Duodenal mucosa (tissue), 2 donors: ENCODE measurements around the gene CDX1.
A peak's percentile ranks its signal among the peaks of the same experiment; 100 is the strongest.

ENCODE experiments used
- H3K27ac ChIP-seq: one replicate; pipeline ENCODE4 v1.7.0; 2013; ENCODE audit warnings: low read depth, low read length
- H3K27me3 ChIP-seq, 2 donors: one replicate each; pipeline ENCODE4 v1.7.0; 2013; ENCODE audit warnings: low read length in 2 of 2, control low read depth in 1 of 2; ENCODE audit not compliant: insufficient read depth in 2 of 2, control insufficient read depth in 1 of 2
- H3K36me3 ChIP-seq, 2 donors: one replicate each; pipeline ENCODE4 v1.7.0; 2013; ENCODE audit warnings: low read length in 2 of 2, control low read depth in 1 of 2; ENCODE audit not compliant: insufficient read depth in 2 of 2, control insufficient read depth in 1 of 2
- H3K4me1 ChIP-seq, 2 donors: one replicate each; pipeline ENCODE4 v1.7.0; 2013; ENCODE audit warnings: low read length in 2 of 2, control low read depth in 1 of 2; ENCODE audit not compliant: insufficient read depth in 2 of 2, control insufficient read depth in 1 of 2
- H3K4me3 ChIP-seq, 2 donors: one replicate each; pipeline ENCODE4 v1.7.0; 2013; ENCODE audit warnings: low read length in 2 of 2, low read depth in 1 of 2
- H3K9ac ChIP-seq, 2 donors: one replicate each; pipeline ENCODE4 v1.7.0; 2013; ENCODE audit warnings: low read length in 2 of 2, low read depth in 1 of 2
- H3K9me3 ChIP-seq, 2 donors: one replicate each; pipeline ENCODE4 v1.7.0; 2013; ENCODE audit warnings: low read length in 2 of 2, control low read depth in 1 of 2; ENCODE audit not compliant: control insufficient read depth in 1 of 2

Gene CDX1

GRCh38 chr5:150122536-150123481 lies 43.8 kb upstream of the CDX1 start:
- no peaks in the 10 kb centered on the region for H3K9me3 ChIP-seq
- H3K27ac ChIP-seq = no peak overlapping the region
- no peak overlapping the region for H3K9ac ChIP-seq
- no peak overlapping the region for H3K4me3 ChIP-seq
- H3K36me3 ChIP-seq = peaks cover 0 to 10% of the 10 kb centered on the region in 2 donors
- no peaks in the 10 kb centered on the region for H3K27me3 ChIP-seq
- peaks cover 12 to 14% of the 10 kb centered on the region in 2 donors for H3K4me1 ChIP-seq

- H3K36me3 ChIP-seq = peaks cover 0 to 10% of the 10 kb centered on the region in 2 donors
- peaks cover 12 to 14% of the 10 kb centered on the region in 2 donors for H3K4me1 ChIP-seq
- no peak overlapping the region for H3K4me3 ChIP-seq
- no peak overlapping the region for H3K9ac ChIP-seq
- no peaks in the 10 kb centered on the region for H3K27me3 ChIP-seq
- H3K27ac ChIP-seq = no peak overlapping the region
- H3K9me3 ChIP-seq = no peaks in the 10 kb centered on the region
These were observed 43.0 kb upstream of the CDX1 start for GRCh38 chr5:150123542-150123941.

- Histone ChIP-seq H3K27ac (no peak overlapping the region), H3K9ac (no peak overlapping the region), H3K9me3 (no peaks in the 10 kb centered on the region), H3K36me3 (peaks cover 1 to 10% of the 10 kb centered on the region in 2 donors), H3K4me3 (no peak overlapping the region), H3K27me3 (no peaks in the 10 kb centered on the region), H3K4me1 (peaks cover 12 to 14% of the 10 kb centered on the region in 2 donors)
These were observed 42.4 kb upstream of the CDX1 start for GRCh38 chr5:150124111-150124557.

- H3K9ac ChIP-seq = no peak overlapping the region
- no peak overlapping the region for H3K27ac ChIP-seq
- H3K4me1 ChIP-seq = peaks cover 14 to 17% of the 10 kb centered on the region in 2 donors
- H3K9me3 ChIP-seq = no peaks in the 10 kb centered on the region
- peaks cover 6 to 8% of the 10 kb centered on the region in 2 donors for H3K36me3 ChIP-seq
- no peak overlapping the region for H3K4me3 ChIP-seq
- H3K27me3 ChIP-seq = no peaks in the 10 kb centered on the region
These were observed 42.0 kb upstream of the CDX1 start for GRCh38 chr5:150124596-150124995.

GRCh38 chr5:150125334-150125733 lies 41.2 kb upstream of the CDX1 start:
- Histone ChIP-seq H3K9ac (no peak overlapping the region), H3K4me3 (no peak overlapping the region), H3K9me3 (no peaks in the 10 kb centered on the region), H3K36me3 (peaks cover 6 to 7% of the 10 kb centered on the region in 2 donors), H3K27ac (no peak overlapping the region), H3K27me3 (no peaks in the 10 kb centered on the region), H3K4me1 (peaks cover 21 to 24% of the 10 kb centered on the region in 2 donors)

DNA sequence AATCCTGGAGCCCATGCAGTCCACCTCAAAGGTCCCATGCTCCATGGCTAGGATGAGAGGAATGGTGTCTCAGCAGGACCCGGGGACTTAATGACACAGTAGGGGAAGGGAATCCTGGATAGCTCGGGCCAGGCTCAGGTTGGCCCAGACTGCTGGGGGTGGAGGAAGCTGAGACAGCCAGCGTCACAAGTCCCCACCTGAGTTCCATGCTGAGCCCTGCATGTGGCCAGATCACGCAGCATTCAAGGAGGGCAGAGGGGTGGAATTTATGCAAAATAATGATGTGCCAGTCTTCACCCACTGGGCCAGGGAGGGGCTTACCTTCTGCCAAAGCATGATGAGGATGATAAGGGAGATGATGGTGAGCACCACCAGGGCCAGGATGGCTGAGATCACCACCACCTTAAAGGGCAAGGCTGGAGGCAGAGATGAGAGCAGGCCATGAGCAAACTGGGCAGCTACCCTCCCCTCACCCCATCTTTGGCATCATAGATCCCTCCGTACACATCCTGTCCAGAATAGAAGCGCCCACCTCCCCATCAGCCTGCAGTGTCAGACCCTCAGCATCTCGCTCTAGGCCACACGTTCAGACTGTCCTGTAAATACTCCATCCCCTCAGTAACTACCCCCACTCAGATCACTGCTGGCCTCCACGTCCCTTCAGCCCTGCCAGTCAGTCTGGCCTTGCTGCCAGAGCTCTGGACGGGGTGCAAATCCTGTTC lies 40.2 kb upstream of the CDX1 start:
- Histone ChIP-seq H3K27ac (no peak overlapping the region), H3K36me3 (peaks cover 6 to 7% of the 10 kb centered on the region in 2 donors)

DNA sequence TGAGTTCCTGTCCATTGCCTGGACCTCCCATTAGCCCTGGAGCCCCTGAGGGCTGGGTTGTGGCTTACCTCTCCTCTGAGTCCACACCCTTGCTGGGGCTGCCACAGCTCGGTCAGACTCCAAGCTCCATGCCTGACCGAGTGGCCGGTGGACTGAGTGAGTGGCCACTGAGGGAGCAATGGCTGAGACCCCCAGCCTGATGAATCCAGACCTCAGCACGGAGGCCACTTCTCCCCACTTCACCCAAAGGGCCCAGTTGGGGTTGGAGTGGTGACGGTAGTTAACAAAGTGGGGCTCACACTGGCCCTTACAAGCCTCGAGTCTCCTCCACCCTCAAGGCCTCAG lies 39.7 kb upstream of the CDX1 start:
- Histone ChIP-seq H3K36me3 (peaks cover 4 to 6% of the 10 kb centered on the region in 2 donors), H3K27ac (no peak overlapping the region), H3K4me1 (peaks cover 17 to 19% of the 10 kb centered on the region in 2 donors), H3K27me3 (no peaks in the 10 kb centered on the region), H3K9me3 (no peaks in the 10 kb centered on the region), H3K4me3 (no peak overlapping the region), H3K9ac (no peak overlapping the region)

More for the DNA sequence above, 40.2 kb upstream of the CDX1 start:
- H3K27me3 ChIP-seq = no peaks in the 10 kb centered on the region
- peaks cover 21 to 24% of the 10 kb centered on the region in 2 donors for H3K4me1 ChIP-seq
- H3K9me3 ChIP-seq = no peaks in the 10 kb centered on the region
- H3K4me3 ChIP-seq = no peak overlapping the region
- H3K9ac ChIP-seq = no peak overlapping the region

DNA sequence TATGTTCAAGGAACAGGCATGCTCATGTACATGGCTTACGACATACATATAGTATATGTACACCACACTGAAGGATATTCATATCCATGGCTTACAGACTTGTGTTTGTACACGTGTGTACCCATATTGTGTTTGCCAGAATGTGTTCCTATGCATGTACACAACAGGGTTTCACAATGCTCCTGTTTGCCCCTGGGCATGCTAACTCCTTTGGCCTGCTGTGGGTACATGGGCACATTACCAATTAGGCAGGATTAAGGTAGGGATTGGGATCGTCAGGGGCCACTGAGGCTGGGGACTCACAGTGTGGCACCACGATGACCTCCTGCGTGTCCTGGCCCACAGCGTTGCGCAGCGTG lies 37.1 kb upstream of the CDX1 start:
- no peaks in the 10 kb centered on the region for H3K27me3 ChIP-seq
- no peak overlapping the region for H3K9ac ChIP-seq
- H3K4me1 ChIP-seq = peaks cover 10 to 14% of the 10 kb centered on the region in 2 donors
- H3K36me3 ChIP-seq = peaks cover 4 to 6% of the 10 kb centered on the region in 2 donors
- H3K27ac ChIP-seq = no peak overlapping the region
- no peaks in the 10 kb centered on the region for H3K9me3 ChIP-seq
- H3K4me3 ChIP-seq = peak overlapping the region; percentile 40 to 66

DNA sequence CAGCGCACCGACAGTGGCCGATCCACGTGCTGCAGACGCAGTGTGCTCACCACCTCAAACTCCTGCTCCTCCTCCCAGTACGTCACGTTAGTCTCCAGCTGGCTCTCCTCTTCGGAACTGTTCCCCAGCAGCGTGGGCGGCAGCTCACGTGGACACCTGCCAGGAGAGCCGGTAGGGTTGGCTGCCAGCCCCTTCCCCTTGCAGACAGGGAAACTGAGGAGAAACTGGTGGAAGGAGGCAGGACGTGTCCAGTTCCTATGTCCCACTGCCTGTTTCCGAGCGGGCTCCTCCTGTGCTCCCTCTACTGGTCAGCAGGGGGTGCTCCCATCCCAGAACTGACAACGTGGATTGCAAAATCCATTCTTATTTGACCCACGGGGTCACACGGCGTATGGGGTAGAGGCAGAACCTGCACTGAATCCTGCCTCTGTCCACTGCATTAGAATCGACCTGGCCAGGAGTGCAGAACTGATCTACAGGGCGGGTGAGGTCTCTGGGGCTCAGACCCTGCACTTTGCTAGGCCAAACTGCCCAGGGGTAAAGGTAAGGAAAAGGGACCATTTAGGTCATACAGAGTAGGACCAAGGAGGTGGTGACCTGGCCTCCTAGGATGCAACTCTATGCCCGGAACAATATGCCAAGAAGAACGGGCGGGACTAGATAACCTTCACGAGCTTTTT lies 36.6 kb upstream of the CDX1 start:
- H3K9ac ChIP-seq = peak overlapping the region in 1 of 2 donors; percentile 3
- peak overlapping the region; percentile 40 to 66 for H3K4me3 ChIP-seq
- H3K27ac ChIP-seq = no peak overlapping the region
- no peaks in the 10 kb centered on the region for H3K9me3 ChIP-seq
- H3K4me1 ChIP-seq = peaks cover 10 to 14% of the 10 kb centered on the region in 2 donors
- H3K27me3 ChIP-seq = no peaks in the 10 kb centered on the region
- peaks cover 4 to 6% of the 10 kb centered on the region in 2 donors for H3K36me3 ChIP-seq
